GM10266 (cell line): ENCODE results near the gene ZFHX3.

Source experiments
- DNase-seq: peaks from one replicate; pipeline ENCODE4 v3.0.0; 2012; ENCODE audit errors: extremely low spot score
- TF ChIP-seq, protein P1 (sequence below): IDR thresholded peaks from 2 replicates; pipeline ENCODE4 v1.5.1; 2012; ENCODE audit warnings: mild to moderate bottlenecking, low read depth; ENCODE audit not compliant: control insufficient read depth, insufficient read depth; ENCODE audit errors: missing control alignments

Gene ZFHX3

DNA sequence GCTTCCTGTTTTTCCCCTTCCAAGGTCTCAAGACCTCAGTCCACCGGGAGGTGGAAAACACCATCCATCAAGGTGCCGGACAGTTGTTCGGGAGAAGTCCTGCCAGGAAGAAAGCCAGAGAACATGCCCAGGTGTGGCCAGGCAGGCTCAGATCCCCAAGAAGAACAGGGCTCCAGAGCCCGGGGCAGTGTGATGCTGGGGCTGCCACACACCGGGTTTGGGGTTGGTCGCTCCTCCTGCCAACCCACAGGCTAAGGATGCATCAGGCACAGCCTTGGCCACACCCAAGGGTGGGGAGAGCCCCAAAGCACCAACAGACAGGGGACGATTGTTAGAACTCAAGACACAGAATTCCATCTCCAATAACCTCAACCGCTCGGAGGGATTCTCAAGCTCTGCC is 19.7 kb downstream of the ZFHX3 start:
- TF ChIP-seq, protein P1, sequence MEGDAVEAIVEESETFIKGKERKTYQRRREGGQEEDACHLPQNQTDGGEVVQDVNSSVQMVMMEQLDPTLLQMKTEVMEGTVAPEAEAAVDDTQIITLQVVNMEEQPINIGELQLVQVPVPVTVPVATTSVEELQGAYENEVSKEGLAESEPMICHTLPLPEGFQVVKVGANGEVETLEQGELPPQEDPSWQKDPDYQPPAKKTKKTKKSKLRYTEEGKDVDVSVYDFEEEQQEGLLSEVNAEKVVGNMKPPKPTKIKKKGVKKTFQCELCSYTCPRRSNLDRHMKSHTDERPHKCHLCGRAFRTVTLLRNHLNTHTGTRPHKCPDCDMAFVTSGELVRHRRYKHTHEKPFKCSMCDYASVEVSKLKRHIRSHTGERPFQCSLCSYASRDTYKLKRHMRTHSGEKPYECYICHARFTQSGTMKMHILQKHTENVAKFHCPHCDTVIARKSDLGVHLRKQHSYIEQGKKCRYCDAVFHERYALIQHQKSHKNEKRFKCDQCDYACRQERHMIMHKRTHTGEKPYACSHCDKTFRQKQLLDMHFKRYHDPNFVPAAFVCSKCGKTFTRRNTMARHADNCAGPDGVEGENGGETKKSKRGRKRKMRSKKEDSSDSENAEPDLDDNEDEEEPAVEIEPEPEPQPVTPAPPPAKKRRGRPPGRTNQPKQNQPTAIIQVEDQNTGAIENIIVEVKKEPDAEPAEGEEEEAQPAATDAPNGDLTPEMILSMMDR, result no peak
- DNase-seq, result no peak

DNA sequence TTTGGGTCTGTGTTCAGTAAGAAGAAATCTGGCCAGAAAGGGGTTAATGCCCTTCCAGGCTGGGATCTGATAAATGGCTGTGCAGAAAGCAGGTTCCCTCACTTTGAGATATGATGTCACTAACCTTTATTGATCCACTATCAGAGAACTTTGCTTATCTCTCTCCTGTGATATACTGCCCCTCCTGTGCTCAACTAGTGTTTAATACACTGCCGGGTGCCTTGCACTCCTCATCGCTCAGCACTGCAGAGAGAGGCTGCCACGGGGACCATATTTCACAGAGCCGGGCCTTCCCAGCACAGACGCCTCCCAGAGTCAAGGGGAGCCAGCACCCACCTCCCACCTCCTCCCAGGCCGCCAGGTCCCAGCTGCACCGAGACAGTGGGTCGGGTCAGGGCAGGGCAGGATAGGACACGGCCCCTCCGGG is 20.2 kb downstream of the ZFHX3 start:
- TF ChIP-seq, protein P1, result no peak
- no peak for DNase-seq

DNA sequence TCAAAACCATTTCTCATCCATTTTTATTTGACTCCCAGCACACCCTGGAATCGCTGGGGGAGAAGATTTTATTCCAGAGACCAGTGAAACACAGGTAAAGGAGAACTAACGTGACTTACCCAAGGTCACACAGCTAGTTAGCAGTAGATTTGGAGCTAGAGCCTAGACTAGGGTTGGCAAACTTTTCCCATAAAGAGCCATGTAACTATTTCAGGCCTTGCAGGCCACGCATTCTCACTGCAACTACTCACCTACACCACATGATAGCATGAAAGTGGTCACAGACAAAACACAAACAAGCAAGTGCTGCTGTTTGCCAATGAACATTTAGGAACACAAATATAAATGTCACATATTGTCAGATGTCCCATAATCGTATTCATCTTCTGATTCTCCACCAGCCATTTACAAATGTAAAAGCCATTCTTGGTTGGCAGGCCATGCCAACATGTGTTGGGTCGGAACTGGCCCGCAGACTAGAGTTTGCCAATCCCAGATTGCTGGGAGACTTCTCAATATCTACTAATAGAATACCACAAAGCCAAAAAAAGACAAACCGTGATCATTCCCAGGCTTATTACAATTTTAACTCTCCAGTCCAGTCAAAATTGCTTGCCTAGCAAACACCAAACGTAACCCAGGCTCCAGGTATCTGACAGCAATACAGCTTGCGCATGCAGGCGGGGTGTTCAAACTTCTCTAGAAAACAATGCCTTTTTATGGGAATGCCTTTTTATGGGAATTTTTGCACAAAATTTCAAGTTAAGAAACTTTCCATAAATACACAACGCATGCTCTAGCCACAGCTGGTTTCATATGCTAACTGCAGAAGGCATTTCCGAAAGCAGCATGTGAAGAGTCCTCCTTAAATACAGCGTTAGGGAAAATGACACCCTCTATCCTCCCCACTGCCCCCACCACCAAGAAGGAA is 20.9 kb downstream of the ZFHX3 start:
- DNase-seq, result no peak

DNA sequence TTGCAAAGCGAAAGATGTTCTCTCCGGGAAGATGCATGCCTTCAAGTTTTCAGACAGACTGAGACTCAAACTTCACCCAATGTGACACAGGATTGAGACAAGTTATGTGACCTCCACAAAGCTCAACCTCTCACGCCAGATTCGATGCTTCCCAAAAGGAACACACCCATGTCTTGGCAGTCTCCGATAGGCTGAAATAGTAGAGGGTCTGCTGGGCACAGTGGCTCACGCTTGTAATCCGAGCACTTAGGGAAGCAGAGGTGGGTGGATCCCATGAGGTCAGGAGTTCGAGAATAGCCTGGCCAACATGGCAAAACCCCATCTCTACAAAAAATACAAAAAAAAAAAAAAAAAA is 22.1 kb downstream of the ZFHX3 start:
- TF ChIP-seq, protein P1, result no peak
- no peak for DNase-seq

More for the DNA sequence above, 20.9 kb downstream of the ZFHX3 start:
- TF ChIP-seq, protein P1, result no peak

DNA sequence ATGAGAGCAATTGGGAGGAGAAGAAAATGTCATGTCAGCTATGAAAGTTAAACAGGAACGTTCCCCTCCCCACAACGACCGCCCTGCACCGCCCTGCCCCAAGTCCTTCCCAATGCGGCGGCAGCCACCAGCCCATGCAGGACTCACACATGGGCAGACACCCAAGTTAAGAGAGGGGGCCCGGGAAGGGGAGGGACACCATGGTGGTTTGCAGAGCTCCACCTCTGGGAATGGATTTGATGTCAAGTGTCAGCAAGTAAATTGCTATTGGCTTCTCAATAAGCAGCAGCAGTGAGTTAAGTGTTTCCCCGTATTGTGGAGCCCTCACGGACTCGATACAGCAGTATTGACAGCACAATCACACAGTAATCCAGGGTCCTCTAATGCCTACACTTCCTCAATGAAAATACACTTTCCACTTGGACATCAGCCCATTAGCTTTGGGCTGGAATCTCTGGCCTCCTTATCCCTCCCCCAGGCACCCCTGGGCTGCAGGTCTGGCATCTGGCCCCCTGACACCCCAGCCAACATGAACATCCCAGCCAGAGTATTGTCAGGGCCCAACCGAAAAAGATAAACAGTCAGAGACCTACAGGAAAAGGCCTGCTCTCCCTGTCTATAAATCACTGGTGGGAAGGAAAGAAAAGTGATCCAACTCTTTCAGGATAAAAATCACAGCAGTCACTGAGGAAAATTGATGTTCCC is 22.6 kb downstream of the ZFHX3 start:
- TF ChIP-seq, protein P1, result no peak
- no peak for DNase-seq

DNA sequence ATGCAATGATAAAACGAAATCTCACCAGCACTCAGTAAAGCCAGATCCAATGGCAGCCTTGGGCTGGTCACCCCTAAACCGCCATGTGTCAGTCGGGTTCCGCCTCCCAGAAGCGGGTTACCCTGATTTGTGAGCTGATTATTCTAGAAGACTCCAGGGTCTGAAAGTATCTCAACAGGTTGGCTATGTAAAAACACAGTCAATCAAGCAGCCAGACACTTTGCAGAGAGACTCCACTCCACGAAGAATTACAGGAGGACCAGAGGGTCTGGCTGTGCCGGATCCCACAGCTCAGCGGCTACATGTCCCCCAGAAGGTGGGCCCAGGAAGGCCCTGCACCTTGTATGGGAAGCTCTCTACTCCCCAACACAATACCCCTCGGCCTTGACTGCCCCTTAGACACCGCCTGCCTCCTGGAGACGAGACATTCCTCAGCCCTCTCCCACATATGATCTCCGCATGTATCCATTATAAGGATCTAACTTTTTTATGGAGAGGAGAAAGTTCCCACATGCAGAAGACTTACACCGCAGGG is 23.3 kb downstream of the ZFHX3 start:
- no peak for DNase-seq
- TF ChIP-seq, protein P1, result no peak
